Stomach (tissue), 9 donors: Measurements from ENCODE around the gene FXN. TPM values are rescaled to one million over a fixed set of nuclear protein-coding genes. Genes with fewer than 3 reads are reported as not detected.

Source experiments
- DNase-seq, 2 donors: peaks; one replicate each; pipeline versions ENCODE4 v3.0.0 to v3.0.0-alpha.2; 2013 to 2019
- H3K27ac ChIP-seq, 5 donors: fragments of 200-600 bp in 4 of 5; sonication (generic) in 4 of 5; one replicate each; pipeline ENCODE4 v1.5.1; 2013 to 2019; ENCODE audit warnings: mild to moderate bottlenecking in 1 of 5, moderate library complexity in 1 of 5
- H3K27me3 ChIP-seq, 3 donors: fragments of 200-600 bp; sonication (generic); one replicate each; pipeline ENCODE4 v1.5.1; 2017 to 2019; ENCODE audit warnings: mixed run types in 1 of 3
- H3K36me3 ChIP-seq, 4 donors: fragments of 200-600 bp; sonication (generic); 1 replicate in 3 of 4; 2 replicates in 1 of 4; pipeline ENCODE4 v1.5.1; 2016 to 2019
- H3K4me1 ChIP-seq, 4 donors: fragments of 200-600 bp; sonication (generic); one replicate each; pipeline ENCODE4 v1.5.1; 2016 to 2019
- H3K4me3 ChIP-seq, 4 donors: fragments of 200-600 bp; sonication (generic) in 3 of 4; one replicate each; pipeline ENCODE4 v1.5.1; 2016 to 2019; ENCODE audit warnings: mild to moderate bottlenecking in 1 of 4
- H3K9me3 ChIP-seq, 4 donors: fragments of 200-600 bp; sonication (generic); one replicate each; pipeline ENCODE4 v1.5.1; 2016 to 2019
- CTCF ChIP-seq, 7 experiments: fragments of 450-650 bp in 4 of 7; fragments of 200-600 bp in 3 of 7; sonication (generic) in 3 of 7; IDR thresholded peaks; one replicate each; pipeline ENCODE4 v1.5.1; 2016 to 2019; ENCODE audit warnings: antibody characterized with exemption in 7 of 7, control low read depth in 2 of 7, mild to moderate bottlenecking in 1 of 7
- EP300 ChIP-seq: sonication (generic); formaldehyde crosslinking; IDR thresholded peaks from one replicate; pipeline ENCODE4 v1.6.1; 2017; ENCODE audit warnings: antibody characterized with exemption
- POLR2A ChIP-seq, 4 donors: fragments of 450-650 bp; IDR thresholded peaks; one replicate each; pipeline ENCODE4 v1.6.1; 2016; ENCODE audit warnings: antibody characterized with exemption in 4 of 4, control low read depth in 2 of 4, mild to moderate bottlenecking in 1 of 4, moderate library complexity in 1 of 4
- POLR2AphosphoS5 ChIP-seq, 3 donors: sonication (generic); formaldehyde crosslinking; IDR thresholded peaks; one replicate each; pipeline ENCODE4 v1.6.1; 2016; ENCODE audit warnings: antibody characterized with exemption in 3 of 3
- WGBS, 5 donors: extraction: QIAGEN DNeasy Blood & Tissue Kit in 3 of 5; methylation state at CpG; one replicate each; pipeline versions ENCODE4 v1.1.5 to v1.1.7; 2013 to 2018; 5-methylcytosine and 5-hydroxymethylcytosine counted together
- intact Hi-C: fragments of 100-400 bp; cut with DNase I; formaldehyde crosslinking; loops from one replicate; pipeline ENCODE4 v1.15.1; 2023; ENCODE audit warnings: low total_unique reads
- polyA plus RNA-seq, 3 donors: library from polyadenylated mRNA; stranded (reverse); fragments of 200-250 nt; gene quantifications; one replicate each; pipeline ENCODE4 v1.2.3, GENCODE V29; 2013
- total RNA-seq, 5 donors: library from RNA; depleted of rRNA; stranded (reverse); fragments of >200 nt; gene quantifications; one replicate each; pipeline versions ENCODE4 v1.1.0 to v1.2.3, GENCODE V29; 2014 to 2016
- donor health status: healthy with polysubstance abuse.
- donor health status: Bipolar disorder and iron deficiency.
- donor health status: healthy.

The FXN gene
- total and polyA plus RNA-seq, 8 donors: 0.58 to 15.3 (median 4.1) TPM

GRCh38 chr9:69062195-69062594, 26.6 kb downstream of the FXN start:
- Histone ChIP-seq H3K4me3 (no peak overlapping the region), H3K4me1 (peaks cover 0 to 7% (median 0%) of the 10 kb centered on the region in 4 donors), H3K9me3 (no peaks in the 10 kb centered on the region), H3K27me3 (no peaks in the 10 kb centered on the region), H3K27ac (no peak overlapping the region), H3K36me3 (peaks cover 5 to 44% (median 26%) of the 10 kb centered on the region in 4 donors)
- intact Hi-C loops: no loop called here
- no peak for TF ChIP-seq POLR2A (IDR thresholded peaks at IDR 0.05)
- TF ChIP-seq CTCF (IDR thresholded peaks at IDR 0.05): no peak
- DNase-seq: no peak
- WGBS, 5 donors: 93 to 98% (median 96%) methylated on average over 5 of the region's 5 CpGs

DNA sequence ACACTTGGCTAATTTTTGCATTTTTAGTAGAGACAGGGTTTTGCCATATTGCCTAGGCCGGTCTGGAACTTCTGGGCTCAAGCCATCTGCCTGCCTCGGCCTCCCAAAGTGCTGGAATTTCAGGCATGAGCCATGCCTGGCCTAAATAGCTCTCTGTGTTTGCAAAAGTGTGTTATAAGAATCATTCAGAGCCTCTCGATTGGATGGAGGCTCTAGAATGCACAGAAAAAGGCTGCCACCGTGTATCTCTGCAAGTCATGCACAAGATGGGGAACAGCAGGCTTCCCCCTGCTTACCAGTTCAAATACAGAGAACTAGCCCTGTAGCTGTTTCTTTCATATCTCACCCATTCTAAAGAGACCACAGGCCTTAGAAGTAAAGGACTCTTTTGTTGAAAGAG, 28.3 kb downstream of the FXN start:
- no peaks in the 10 kb centered on the region for H3K27me3 ChIP-seq
- H3K4me1 ChIP-seq: peaks cover 0 to 2% (median 0%) of the 10 kb centered on the region in 4 donors
- no peaks in the 10 kb centered on the region for H3K9me3 ChIP-seq
- WGBS, 5 donors: 80 to 95% (median 88%) methylated on average over 4 of the region's 4 CpGs
- intact Hi-C loops: no loop called here
- H3K4me3 ChIP-seq: no peak overlapping the region
- H3K36me3 ChIP-seq: peaks cover 5 to 49% (median 42%) of the 10 kb centered on the region in 4 donors
- DNase-seq: no peak
- TF ChIP-seq CTCF (IDR thresholded peaks at IDR 0.05): no peak
- no peak for TF ChIP-seq EP300
- TF ChIP-seq POLR2A (IDR thresholded peaks at IDR 0.05): no peak
- TF ChIP-seq POLR2AphosphoS5 (IDR thresholded peaks at IDR 0.05): no peak
- H3K27ac ChIP-seq: no peak overlapping the region

DNA sequence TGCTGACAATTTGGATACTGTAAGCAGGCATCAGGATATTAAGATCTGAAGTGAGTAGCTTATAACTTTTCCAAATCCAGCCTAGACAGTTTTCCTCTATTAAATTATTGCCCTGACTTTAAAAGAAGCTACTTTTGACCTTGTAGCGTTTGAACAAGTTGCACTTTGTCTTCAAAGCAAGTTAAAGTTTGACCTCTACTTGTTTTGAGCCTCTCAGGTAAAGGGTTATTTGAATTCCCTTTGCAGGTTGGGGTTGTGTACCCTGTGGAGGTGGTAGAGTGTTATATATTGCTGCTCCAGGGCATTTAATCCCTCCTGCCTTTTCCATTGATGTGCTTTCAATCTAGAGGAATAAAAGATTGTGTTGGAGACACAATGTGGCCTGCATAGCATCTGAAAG, 30.1 kb downstream of the FXN start:
- no peak for DNase-seq
- peaks cover 5 to 65% (median 54%) of the 10 kb centered on the region in 4 donors for H3K36me3 ChIP-seq
- no peaks in the 10 kb centered on the region for H3K27me3 ChIP-seq
- intact Hi-C loops: no loop called here
- H3K4me1 ChIP-seq: no peaks in the 10 kb centered on the region
- no peaks in the 10 kb centered on the region for H3K9me3 ChIP-seq
- TF ChIP-seq POLR2A (IDR thresholded peaks at IDR 0.05): no peak
- TF ChIP-seq CTCF (IDR thresholded peaks at IDR 0.05): no peak
- no peak for TF ChIP-seq EP300
- 63 to 73% (median 71%) methylated on average over 1 of the region's 1 CpG for WGBS, 5 donors
- no peak overlapping the region for H3K4me3 ChIP-seq
- no peak overlapping the region for H3K27ac ChIP-seq

DNA sequence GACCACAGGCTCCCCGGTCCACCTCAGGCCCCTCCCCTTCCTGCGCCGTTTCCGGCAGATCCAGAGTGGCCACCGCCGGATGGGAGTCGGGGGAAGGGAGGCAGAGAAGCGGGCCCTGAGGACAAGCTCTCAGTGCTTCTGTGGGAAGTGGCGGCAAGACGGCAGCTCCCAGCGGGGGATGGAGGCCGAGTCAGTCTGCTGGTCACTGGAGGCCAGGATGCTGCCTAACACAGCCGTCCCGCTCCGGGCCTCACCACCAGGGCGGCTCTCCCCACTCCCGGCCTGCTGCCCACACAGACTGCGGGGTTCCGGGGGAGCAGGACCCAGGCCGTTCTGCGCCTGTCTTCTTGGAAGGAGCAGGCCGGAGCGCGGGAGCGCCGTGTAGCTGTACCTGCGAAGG, 31.4 kb downstream of the FXN start:
- Histone ChIP-seq H3K9me3 (no peaks in the 10 kb centered on the region), H3K27ac (no peak overlapping the region), H3K36me3 (peaks cover 5 to 66% (median 57%) of the 10 kb centered on the region in 4 donors), H3K4me1 (no peaks in the 10 kb centered on the region), H3K4me3 (no peak overlapping the region), H3K27me3 (no peaks in the 10 kb centered on the region)
- WGBS, 5 donors: 92 to 95% (median 94%) methylated on average over 26 to 27 of the region's 27 CpGs
- intact Hi-C loops: no loop called here
- no peak for TF ChIP-seq POLR2A (IDR thresholded peaks at IDR 0.05)
- TF ChIP-seq POLR2AphosphoS5 (IDR thresholded peaks at IDR 0.05): no peak
- TF ChIP-seq EP300: no peak
- no peak for DNase-seq

GRCh38 chr9:69070201-69070600, 34.6 kb downstream of the FXN start:
- intact Hi-C loops: no loop called here
- Histone ChIP-seq H3K27ac (no peak overlapping the region), H3K4me1 (no peaks in the 10 kb centered on the region), H3K27me3 (no peaks in the 10 kb centered on the region), H3K36me3 (peaks cover 5 to 74% (median 56%) of the 10 kb centered on the region in 4 donors), H3K4me3 (no peak overlapping the region), H3K9me3 (no peaks in the 10 kb centered on the region)
- 91 to 99% (median 93%) methylated on average over 7 of the region's 7 CpGs for WGBS, 5 donors
- TF ChIP-seq CTCF (IDR thresholded peaks at IDR 0.05): no peak
- no peak for TF ChIP-seq POLR2A (IDR thresholded peaks at IDR 0.05)
- no peak for TF ChIP-seq POLR2AphosphoS5 (IDR thresholded peaks at IDR 0.05)
- no peak for TF ChIP-seq EP300
- DNase-seq: no peak
